ENCODE data around the gene ARHGAP26. TPM values are rescaled to one million over a fixed set of nuclear protein-coding genes. Genes with fewer than 3 reads are reported as not detected.

The ARHGAP26 gene
- total RNA-seq, 1 donor from 2014 or later = 35.4 TPM

- Histone ChIP-seq H3K9me3 (no peaks in the 10 kb centered on the region), H3K36me3 (no peaks in the 10 kb centered on the region), H3K27me3 (no peaks in the 10 kb centered on the region), H3K4me3 (no peak overlapping the region), H3K27ac (no peak overlapping the region), H3K4me1 (no peaks in the 10 kb centered on the region)
- TF ChIP-seq CTCF (IDR thresholded peaks at IDR 0.05) = no peak
- intact Hi-C loops (cut with DNase I) = no loop called here
- no peak for DNase-seq
- no peak for ATAC-seq
These were observed 271.3 kb downstream of the ARHGAP26 start for GRCh38 chr5:143041461-143041860.

- H3K27me3 ChIP-seq = no peaks in the 10 kb centered on the region
- no peak for TF ChIP-seq CTCF (IDR thresholded peaks at IDR 0.05)
- intact Hi-C loops (cut with DNase I) = no loop called here
- no peaks in the 10 kb centered on the region for H3K9me3 ChIP-seq
- no peak overlapping the region for H3K4me3 ChIP-seq
- H3K36me3 ChIP-seq = no peaks in the 10 kb centered on the region
- DNase-seq (no peak), ATAC-seq (peak; percentile 84)
- no peak overlapping the region for H3K27ac ChIP-seq
- H3K4me1 ChIP-seq = no peaks in the 10 kb centered on the region
These were observed 272.0 kb downstream of the ARHGAP26 start for GRCh38 chr5:143041972-143042770.

- TF ChIP-seq CTCF (IDR thresholded peaks at IDR 0.05) = no peak
- intact Hi-C loops (cut with DNase I) = no loop called here
- H3K27me3 ChIP-seq = no peaks in the 10 kb centered on the region
- no peaks in the 10 kb centered on the region for H3K36me3 ChIP-seq
- DNase-seq (no peak), ATAC-seq (peak; percentile 66)
- H3K4me1 ChIP-seq = no peaks in the 10 kb centered on the region
- H3K4me3 ChIP-seq = no peak overlapping the region
- H3K27ac ChIP-seq = no peak overlapping the region
- H3K9me3 ChIP-seq = no peaks in the 10 kb centered on the region
These were observed 274.1 kb downstream of the ARHGAP26 start for GRCh38 chr5:143044265-143044664.

GRCh38 chr5:143045062-143045461 lies 274.9 kb downstream of the ARHGAP26 start:
- no peaks in the 10 kb centered on the region for H3K36me3 ChIP-seq
- no peaks in the 10 kb centered on the region for H3K27me3 ChIP-seq
- H3K9me3 ChIP-seq = no peaks in the 10 kb centered on the region
- no peak overlapping the region for H3K4me3 ChIP-seq
- no peaks in the 10 kb centered on the region for H3K4me1 ChIP-seq
- intact Hi-C loops (cut with DNase I) = no loop called here
- ATAC-seq (no peak), DNase-seq (no peak)
- H3K27ac ChIP-seq = no peak overlapping the region
- no peak for TF ChIP-seq CTCF (IDR thresholded peaks at IDR 0.05)

GRCh38 chr5:143046314-143046713 lies 276.1 kb downstream of the ARHGAP26 start:
- no peaks in the 10 kb centered on the region for H3K9me3 ChIP-seq
- no peaks in the 10 kb centered on the region for H3K36me3 ChIP-seq
- H3K27ac ChIP-seq = no peak overlapping the region
- peaks cover 7% of the 10 kb centered on the region for H3K4me1 ChIP-seq
- ATAC-seq (no peak), DNase-seq (no peak)
- intact Hi-C loops (cut with DNase I) = no loop called here
- H3K4me3 ChIP-seq = no peak overlapping the region
- no peak for TF ChIP-seq CTCF (IDR thresholded peaks at IDR 0.05)
- H3K27me3 ChIP-seq = no peaks in the 10 kb centered on the region
